Common myeloid progenitor, CD34-positive (primary cell): ENCODE results near the gene KCNC1.

ENCODE experiments used
- CTCF ChIA-PET: fragments of 350-600 bp; sonication (Branson Sonifier 250); formaldehyde crosslinking; loops from one replicate; lab custom pipeline; 2021; ENCODE audit warnings: antibody characterized with exemption; lab: Charles Lee
- POLR2A ChIA-PET: fragments of 350-600 bp; sonication (Branson Sonifier 250); formaldehyde crosslinking; loops from one replicate; lab custom pipeline; 2021; ENCODE audit warnings: antibody characterized with exemption; lab: Charles Lee
- DNase-seq, 3 donors: peaks; one replicate each; pipeline versions ENCODE4 v3.0.0 to v3.0.0-alpha.2; 2013
- H3K27ac ChIP-seq, 2 experiments: 1 replicate in 1 of 2; 2 replicates in 1 of 2; pipeline ENCODE4 v1.7.0; 2013; ENCODE audit warnings: inconsistent platforms in 2 of 2, low read length in 2 of 2, mild to moderate bottlenecking in 2 of 2, low read depth in 1 of 2, moderate library complexity in 1 of 2; ENCODE audit not compliant: severe bottlenecking in 2 of 2, insufficient read depth in 1 of 2, poor library complexity in 1 of 2
- H3K27me3 ChIP-seq, 5 experiments: replicated peaks in 2 of 5; 1 replicate in 3 of 5; 2 replicates in 2 of 5; pipeline versions ENCODE4 v1.6.1 to v1.7.0; 2013; ENCODE audit warnings: low read length in 4 of 5, mild to moderate bottlenecking in 2 of 5, moderate library complexity in 2 of 5, inconsistent platforms in 1 of 5; ENCODE audit not compliant: insufficient read depth in 5 of 5, control insufficient read depth in 4 of 5
- H3K36me3 ChIP-seq, 4 experiments: 1 replicate in 2 of 4; 2 replicates in 2 of 4; pipeline versions ENCODE4 v1.6.1 to v1.7.0; 2013; ENCODE audit warnings: low read length in 3 of 4, control low read depth in 1 of 4, mild to moderate bottlenecking in 1 of 4; ENCODE audit not compliant: control insufficient read depth in 4 of 4, insufficient read depth in 4 of 4
- H3K4me1 ChIP-seq, 4 experiments: 1 replicate in 3 of 4; 2 replicates in 1 of 4; pipeline versions ENCODE4 v1.6.1 to v1.7.1; 2013; ENCODE audit warnings: low read length in 3 of 4, mild to moderate bottlenecking in 3 of 4, control low read depth in 1 of 4, inconsistent platforms in 1 of 4, moderate library complexity in 1 of 4; ENCODE audit not compliant: control insufficient read depth in 4 of 4, insufficient read depth in 4 of 4; ENCODE audit errors: control extremely low read depth in 1 of 4
- H3K4me3 ChIP-seq, 7 experiments: 1 replicate in 4 of 7; 2 replicates in 3 of 7; pipeline versions ENCODE4 v1.5.1 to v1.7.0; 2013; ENCODE audit warnings: mild to moderate bottlenecking in 7 of 7, low read length in 6 of 7, moderate library complexity in 6 of 7, inconsistent platforms in 2 of 7, low read depth in 2 of 7, control low read depth in 1 of 7; ENCODE audit not compliant: insufficient read depth in 4 of 7, control insufficient read depth in 1 of 7; ENCODE audit errors: extremely low read depth in 1 of 7
- H3K9me3 ChIP-seq, 5 experiments: 1 replicate in 4 of 5; 2 replicates in 1 of 5; pipeline versions ENCODE4 v1.6.1 to v1.7.1; 2013; ENCODE audit warnings: low read length in 4 of 5, mild to moderate bottlenecking in 2 of 5, inconsistent platforms in 1 of 5, low read depth in 1 of 5, moderate library complexity in 1 of 5; ENCODE audit not compliant: control insufficient read depth in 4 of 5, insufficient read depth in 2 of 5; ENCODE audit errors: control extremely low read depth in 1 of 5
- WGBS: methylation state at CpG from one replicate; pipeline ENCODE4 v1.1.5; 2013; ENCODE audit not compliant: insufficient coverage; 5-methylcytosine and 5-hydroxymethylcytosine counted together

The KCNC1 gene

GRCh38 chr11:17736930-17737817 is 2.6 kb downstream of the KCNC1 start:
- ChIA-PET CTCF (interaction anchor here (0.9 kb wide), 1 partner anchor 241 kb away, joined by 3 read pairs; no protein-coding TSS in a partner anchor), POLR2A (no interaction called here)

GRCh38 chr11:17738151-17738973 is 3.8 kb downstream of the KCNC1 start:
- H3K4me1 ChIP-seq, result peaks cover 0 to 20% (median 8%) of the 10 kb centered on the region in 4 experiments
- H3K36me3 ChIP-seq, result no peaks in the 10 kb centered on the region
- no peak for DNase-seq
- H3K27ac ChIP-seq, result no peak overlapping the region
- 25% methylated on average over 4 of the region's 10 CpGs for WGBS
- peaks cover 0 to 85% (median 29%) of the 10 kb centered on the region in 5 experiments for H3K27me3 ChIP-seq
- CTCF ChIA-PET, result interaction anchor here (0.6 to 2.2 kb wide), 2 partner anchors 8 to 137 kb away, joined by 3 to 17 read pairs; no protein-coding TSS in a partner anchor
- H3K9me3 ChIP-seq, result peaks cover 0 to 6% (median 0%) of the 10 kb centered on the region in 5 experiments
- POLR2A ChIA-PET, result no interaction called here
- no peak overlapping the region for H3K4me3 ChIP-seq

More at GRCh38 chr11:17736930-17737817, 2.6 kb downstream of the KCNC1 start:
- DNase-seq, result no peak
- Histone ChIP-seq H3K4me1 (peaks cover 0 to 20% (median 8%) of the 10 kb centered on the region in 4 experiments), H3K27ac (no peak overlapping the region), H3K36me3 (no peaks in the 10 kb centered on the region), H3K9me3 (peaks cover 0 to 6% (median 0%) of the 10 kb centered on the region in 5 experiments), H3K4me3 (no peak overlapping the region), H3K27me3 (peaks cover 0 to 94% (median 30%) of the 10 kb centered on the region in 5 experiments)
- WGBS, result 54% methylated on average over 6 of the region's 15 CpGs

GRCh38 chr11:17739945-17740338 is 5.4 kb downstream of the KCNC1 start:
- 42% methylated on average over 5 of the region's 6 CpGs for WGBS
- no peak overlapping the region for H3K27ac ChIP-seq
- H3K4me1 ChIP-seq, result peaks cover 0 to 10% (median 2%) of the 10 kb centered on the region in 4 experiments
- H3K36me3 ChIP-seq, result no peaks in the 10 kb centered on the region
- peaks cover 0 to 78% (median 21%) of the 10 kb centered on the region in 5 experiments for H3K27me3 ChIP-seq
- ChIA-PET POLR2A (no interaction called here), CTCF (interaction anchor here (1.4 to 2.2 kb wide), 2 partner anchors 10 to 241 kb away, joined by 3 to 17 read pairs; no protein-coding TSS in a partner anchor)
- H3K4me3 ChIP-seq, result no peak overlapping the region
- no peak for DNase-seq
- peaks cover 0 to 6% (median 0%) of the 10 kb centered on the region in 5 experiments for H3K9me3 ChIP-seq

- WGBS, result 78% methylated on average over 7 of the region's 7 CpGs
- H3K4me3 ChIP-seq, result no peak overlapping the region
- CTCF ChIA-PET, result interaction anchor here (1.9 to 2.2 kb wide), 2 partner anchors 10 kb away, joined by 6 to 17 read pairs; no protein-coding TSS in a partner anchor
These were observed 6.2 kb downstream of the KCNC1 start for GRCh38 chr11:17740649-17741235.

GRCh38 chr11:17741487-17741886 is 6.9 kb downstream of the KCNC1 start:
- POLR2A ChIA-PET, result no interaction called here

More at GRCh38 chr11:17740649-17741235, 6.2 kb downstream of the KCNC1 start:
- Histone ChIP-seq H3K4me1 (peaks cover 0 to 4% (median 0%) of the 10 kb centered on the region in 4 experiments), H3K9me3 (peaks cover 0 to 6% (median 0%) of the 10 kb centered on the region in 5 experiments), H3K27ac (no peak overlapping the region), H3K27me3 (peaks cover 0 to 74% (median 21%) of the 10 kb centered on the region in 5 experiments), H3K36me3 (no peaks in the 10 kb centered on the region)
- POLR2A ChIA-PET, result no interaction called here
- DNase-seq, result no peak

GRCh38 chr11:17742019-17742418 is 7.4 kb downstream of the KCNC1 start:
- CTCF ChIA-PET, result interaction anchor here (1.4 to 1.9 kb wide), 2 partner anchors 11 to 13 kb away, joined by 4 to 6 read pairs; no protein-coding TSS in a partner anchor
- H3K36me3 ChIP-seq, result no peaks in the 10 kb centered on the region
- 91% methylated on average over 4 of the region's 5 CpGs for WGBS
- H3K27ac ChIP-seq, result no peak overlapping the region
- no peaks in the 10 kb centered on the region for H3K9me3 ChIP-seq
- DNase-seq, result no peak
- peaks cover 0 to 61% (median 16%) of the 10 kb centered on the region in 5 experiments for H3K27me3 ChIP-seq
- no peaks in the 10 kb centered on the region for H3K4me1 ChIP-seq
- H3K4me3 ChIP-seq, result no peak overlapping the region
- POLR2A ChIA-PET, result no interaction called here

More at GRCh38 chr11:17741487-17741886, 6.9 kb downstream of the KCNC1 start:
- no peaks in the 10 kb centered on the region for H3K9me3 ChIP-seq
- H3K27ac ChIP-seq, result no peak overlapping the region
- H3K4me3 ChIP-seq, result no peak overlapping the region
- H3K4me1 ChIP-seq, result no peaks in the 10 kb centered on the region
- CTCF ChIA-PET, result interaction anchor here (1.9 kb wide), 1 partner anchor 10 kb away, joined by 6 read pairs; no protein-coding TSS in a partner anchor
- no peak for DNase-seq
- 95% methylated on average over 7 of the region's 10 CpGs for WGBS
- H3K27me3 ChIP-seq, result peaks cover 0 to 66% (median 19%) of the 10 kb centered on the region in 5 experiments
- H3K36me3 ChIP-seq, result no peaks in the 10 kb centered on the region
